Endothelial cell of umbilical vein (primary cell): ENCODE measurements around the gene THOC2. TPM values are rescaled to one million over a fixed set of nuclear protein-coding genes. Genes with fewer than 3 reads are reported as not detected.

Experiments used
- BruUV-seq: library from RNA; stranded (reverse); fragments of 400-500 nt; replicated peaks from 2 replicates; lab custom pipeline; 2021; lab: Mats Ljungman, UMichigan
- CTCF ChIA-PET: fragments of 300-600, 350-600 bp; sonication (Branson Sonifier 250); formaldehyde crosslinking; loops from one replicate; lab custom pipeline; 2021; ENCODE audit warnings: antibody characterized with exemption, inconsistent platforms; lab: Charles Lee
- POLR2A ChIA-PET: fragments of 300-600, 350-600 bp; sonication (Branson Sonifier 250); formaldehyde crosslinking; loops from one replicate; lab custom pipeline; 2021; ENCODE audit warnings: antibody characterized with exemption, inconsistent platforms; lab: Charles Lee
- DNase-seq: peaks from one replicate; pipeline ENCODE4 v3.0.0-alpha.2; 2011; ENCODE audit warnings: low read depth, low spot score
- FAIRE-seq: peaks from 2 replicates; lab custom pipeline; 2011; peaks lifted over from hg19 to GRCh38; lab: Jason Lieb, UNC
- H2AFZ ChIP-seq: 2 replicates; pipeline ENCODE4 v1.6.0; 2012; ENCODE audit warnings: low read depth, low read length, control low read depth, inconsistent platforms
- H3K27ac ChIP-seq: 2 replicates; pipeline ENCODE4 v1.5.1; 2011; ENCODE audit warnings: low read depth, mild to moderate bottlenecking, control low read depth, low read length, moderate library complexity; ENCODE audit not compliant: insufficient read depth
- H3K27me3 ChIP-seq, 2 experiments: 2 replicates each; pipeline versions ENCODE4 v1.6.0 to v1.6.1; 2011; ENCODE audit warnings: low read length in 2 of 2, mixed read lengths in 1 of 2; ENCODE audit not compliant: control insufficient read depth in 2 of 2, insufficient read depth in 2 of 2
- H3K36me3 ChIP-seq, 2 experiments: 2 replicates in 1 of 2; 3 replicates in 1 of 2; pipeline ENCODE4 v1.5.1; 2011; ENCODE audit warnings: low read length in 2 of 2, mild to moderate bottlenecking in 1 of 2, moderate library complexity in 1 of 2; ENCODE audit not compliant: control insufficient read depth in 2 of 2, insufficient read depth in 2 of 2; ENCODE audit errors: extremely low read depth in 1 of 2
- H3K4me1 ChIP-seq: 3 replicates; pipeline ENCODE4 v1.5.1; 2011; ENCODE audit warnings: mild to moderate bottlenecking, low read length; ENCODE audit not compliant: control insufficient read depth, insufficient read depth; ENCODE audit errors: extremely low read depth
- H3K4me2 ChIP-seq: 2 replicates; pipeline ENCODE4 v1.6.1; 2011; ENCODE audit warnings: low read length, control low read depth, mixed read lengths; ENCODE audit not compliant: insufficient read depth
- H3K4me3 ChIP-seq, 3 experiments: fragments of 200-600 bp in 1 of 3; sonication (generic), shearing (Covaris generic) in 1 of 3; replicated peaks in 1 of 3; 2 replicates each; pipeline ENCODE4 v1.5.1; 2011 to 2016; ENCODE audit warnings: control low read depth in 3 of 3, low read length in 3 of 3, mild to moderate bottlenecking in 2 of 3, inconsistent platforms in 1 of 3, low read depth in 1 of 3, moderate library complexity in 1 of 3; ENCODE audit not compliant: insufficient read depth in 1 of 3
- H3K79me2 ChIP-seq: 2 replicates; pipeline ENCODE4 v1.6.0; 2012; ENCODE audit warnings: low read length, inconsistent platforms; ENCODE audit not compliant: control insufficient read depth, insufficient read depth
- H3K9ac ChIP-seq: replicated peaks from 2 replicates; pipeline ENCODE3; 2011; ENCODE audit warnings: low read length, control low read depth; ENCODE audit not compliant: insufficient read depth; ENCODE audit errors: extremely low read depth
- H3K9me1 ChIP-seq: replicated peaks from 3 replicates; pipeline ENCODE4 v1.6.0; 2011; ENCODE audit warnings: mild to moderate bottlenecking, low read length; ENCODE audit not compliant: control insufficient read depth, insufficient read depth; ENCODE audit errors: extremely low read depth
- H3K9me3 ChIP-seq: replicated peaks from 2 replicates; pipeline ENCODE4 v1.5.1; 2012; ENCODE audit warnings: low read length, inconsistent platforms; ENCODE audit not compliant: control insufficient read depth, insufficient read depth
- H4K20me1 ChIP-seq: replicated peaks from 2 replicates; pipeline ENCODE3; 2011; ENCODE audit warnings: mild to moderate bottlenecking, low read length; ENCODE audit not compliant: control insufficient read depth, insufficient read depth; ENCODE audit errors: extremely low read depth
- CTCF ChIP-seq, 2 donors: IDR thresholded peaks; 1 replicate in 1 of 2; 2 replicates in 1 of 2; pipeline ENCODE4 v1.5.1; 2011; ENCODE audit warnings: low read length in 2 of 2, mild to moderate bottlenecking in 2 of 2, moderate library complexity in 2 of 2, control low read depth in 1 of 2, inconsistent platforms in 1 of 2, low read depth in 1 of 2; ENCODE audit not compliant: insufficient read depth in 1 of 2; ENCODE audit errors: extremely low read depth in 1 of 2
- EZH2 ChIP-seq: IDR thresholded peaks from 2 replicates; pipeline ENCODE4 v1.6.1; 2012; ENCODE audit warnings: borderline replicate concordance, low read depth, mild to moderate bottlenecking, moderate library complexity, low read length, inconsistent platforms; ENCODE audit not compliant: severe bottlenecking
- FOS ChIP-seq: IDR thresholded peaks from 2 replicates; pipeline ENCODE4 v1.6.1; 2011; ENCODE audit warnings: mild to moderate bottlenecking, low read length, moderate library complexity, borderline replicate concordance; ENCODE audit not compliant: insufficient read depth
- GATA2 ChIP-seq: IDR thresholded peaks from 2 replicates; pipeline ENCODE4 v1.7.0; 2011; ENCODE audit warnings: low read depth, mild to moderate bottlenecking, moderate library complexity, mixed read lengths, low read length; ENCODE audit not compliant: insufficient read length, insufficient read depth
- JUN ChIP-seq: IDR thresholded peaks from 2 replicates; pipeline ENCODE4 v1.6.1; 2011; ENCODE audit warnings: borderline replicate concordance, low read depth; ENCODE audit not compliant: insufficient read length, insufficient read depth
- MAX ChIP-seq: IDR thresholded peaks from 2 replicates; pipeline ENCODE4 v1.6.1; 2011; ENCODE audit not compliant: insufficient read depth, insufficient read length
- MYC ChIP-seq: IDR thresholded peaks from one replicate; pipeline ENCODE4 v1.6.1; 2011; ENCODE audit warnings: mild to moderate bottlenecking, low read depth, low read length
- POLR2A ChIP-seq: IDR thresholded peaks from 2 replicates; pipeline ENCODE4 v1.6.1; 2012; ENCODE audit warnings: low read depth, mild to moderate bottlenecking, control low read depth, low read length
- POLR2AphosphoS5 ChIP-seq: IDR thresholded peaks from 2 replicates; pipeline ENCODE4 v1.6.1; 2012; ENCODE audit warnings: low read depth, mild to moderate bottlenecking, control low read depth, low read length, moderate library complexity; ENCODE audit not compliant: insufficient read depth
- dilution Hi-C: fragments of 300-500 bp; cut with MboI; formaldehyde crosslinking; loops from one replicate; pipeline ENCODE4 v1.15.0; 2019; ENCODE audit warnings: low sequenced_read_pairs; ENCODE audit not compliant: extremely low pct_ligation_motif_present
- intact Hi-C: fragments of 100-400 bp; cut with micrococcal nuclease; formaldehyde crosslinking; loops from one replicate; pipeline ENCODE4 v1.10.0; 2022
- polyA plus RNA-seq, 4 experiments: library from polyadenylated mRNA; depleted of rRNA in 3 of 4; stranded (reverse) in 3 of 4; unstranded in 1 of 4; fragments of >200 nt; gene quantifications; 2 replicates each; pipeline versions ENCODE4 v1.2.1 to v1.2.3, GENCODE V29; 2011 to 2012; ENCODE audit warnings: missing spikeins in 1 of 4
- total RNA-seq: library from RNA; stranded (reverse); gene quantifications from 2 replicates; pipeline ENCODE4 v1.2.3, GENCODE V29; 2021

The THOC2 gene
- total and polyA plus RNA-seq, 2 donors (not counting 3 experiments of a cell fraction or from before 2014, with no cell fraction given), result 26.0 to 72.9 TPM

- ChIA-PET POLR2A (no interaction called here), CTCF (no interaction called here)
- BruUV-seq, result no TSS peak
Measured at GRCh38 chrX:123588723-123589122, 144.1 kb downstream of the THOC2 start.

More at GRCh38 chrX:123588723-123589122, 144.1 kb downstream of the THOC2 start:
- H3K4me1 ChIP-seq, result peaks cover 2% of the 10 kb centered on the region
- dilution Hi-C loops (no loop called here), intact Hi-C loops (no loop called here)
- H3K27ac ChIP-seq, result no peak overlapping the region
- no peak overlapping the region for H3K9ac ChIP-seq
- H3K79me2 ChIP-seq, result no peaks in the 10 kb centered on the region
- no peaks in the 10 kb centered on the region for H3K9me1 ChIP-seq
- no peak overlapping the region for H2AFZ ChIP-seq
- no peak overlapping the region for H3K4me2 ChIP-seq
- H3K36me3 ChIP-seq, result no peaks in the 10 kb centered on the region
- DNase-seq (no peak), FAIRE-seq (no peak)
- TF ChIP-seq FOS, result no peak
- TF ChIP-seq POLR2A, result no peak
- no peak for TF ChIP-seq MYC
- no peak for TF ChIP-seq GATA2
- TF ChIP-seq CTCF (IDR thresholded peaks at IDR 0.05; ENCODE audit: extremely low read depth in 1 of 2, insufficient read depth in 1 of 2, low read depth in 1 of 2, low read length in 2 of 2), result no peak
- TF ChIP-seq MAX, result no peak
- no peak for TF ChIP-seq EZH2
- no peak for TF ChIP-seq JUN
- TF ChIP-seq POLR2AphosphoS5, result no peak
- H3K27me3 ChIP-seq, result no peaks in the 10 kb centered on the region
- H3K9me3 ChIP-seq, result no peaks in the 10 kb centered on the region
- H3K4me3 ChIP-seq, result no peak overlapping the region
- no peaks in the 10 kb centered on the region for H4K20me1 ChIP-seq
